IPS DF 4.7 (cell line): ENCODE measurements around the gene PABPC1L.
A peak's percentile ranks its signal among the peaks of the same experiment; 100 is the strongest.

Experiments used
- DNase-seq: peaks from one replicate; pipeline ENCODE4 v3.0.0-alpha.2; 2013; ENCODE audit warnings: low spot score; ENCODE audit errors: extremely low read depth

Gene PABPC1L

DNA sequence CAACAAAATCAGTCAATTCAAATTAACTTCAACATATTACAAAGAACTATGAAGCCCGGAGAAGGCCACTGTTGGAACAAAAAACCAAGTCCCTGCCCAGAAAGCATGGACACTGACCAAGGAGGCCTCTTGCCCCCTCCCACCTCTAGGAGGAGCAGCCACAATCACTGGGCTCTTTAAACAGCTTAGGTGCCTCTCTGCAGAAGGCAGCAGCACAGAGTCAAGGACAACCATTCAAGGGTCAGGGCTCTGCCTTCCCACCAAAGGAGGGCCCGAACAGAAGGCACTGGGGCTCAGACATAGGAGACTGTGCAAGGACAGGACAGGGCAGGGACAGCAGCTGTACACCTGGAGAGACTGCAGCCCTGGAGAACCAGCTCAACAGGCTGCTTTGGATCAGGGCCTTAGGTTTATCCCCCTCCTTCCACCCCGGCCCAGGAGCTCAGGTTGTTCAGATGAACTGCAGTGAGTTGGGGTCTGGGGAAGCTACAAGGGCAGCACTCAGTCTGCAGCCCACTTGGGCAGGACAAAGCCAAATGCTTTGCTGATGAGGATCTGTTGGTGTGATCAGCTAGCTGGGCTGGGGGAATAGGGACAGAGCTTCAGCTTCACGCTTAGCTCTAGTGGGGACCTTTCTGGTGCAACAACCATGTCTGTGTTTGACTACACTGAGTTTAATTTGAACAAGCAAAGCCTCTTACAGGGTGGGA is 32.6 kb downstream of the PABPC1L start:
- DNase-seq: no peak

DNA sequence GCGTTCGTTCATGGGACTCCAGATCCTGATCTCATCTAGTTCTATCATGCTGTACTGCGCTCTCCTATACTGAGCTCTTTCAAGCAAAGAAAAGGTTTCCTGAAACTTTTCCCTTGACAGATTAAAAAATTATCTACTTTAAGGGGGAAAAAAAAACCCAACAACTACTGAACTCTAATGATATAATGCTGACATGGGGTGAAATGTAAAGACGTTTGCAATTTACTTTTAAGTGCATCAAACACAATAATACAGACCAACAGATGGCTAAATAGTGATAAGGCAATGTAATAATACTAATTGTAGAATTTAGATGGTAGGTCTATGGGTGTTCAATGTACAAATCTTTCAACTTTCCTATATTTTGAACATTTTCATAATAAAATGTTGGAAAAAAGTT is 34.0 kb downstream of the PABPC1L start:
- DNase-seq: no peak

DNA sequence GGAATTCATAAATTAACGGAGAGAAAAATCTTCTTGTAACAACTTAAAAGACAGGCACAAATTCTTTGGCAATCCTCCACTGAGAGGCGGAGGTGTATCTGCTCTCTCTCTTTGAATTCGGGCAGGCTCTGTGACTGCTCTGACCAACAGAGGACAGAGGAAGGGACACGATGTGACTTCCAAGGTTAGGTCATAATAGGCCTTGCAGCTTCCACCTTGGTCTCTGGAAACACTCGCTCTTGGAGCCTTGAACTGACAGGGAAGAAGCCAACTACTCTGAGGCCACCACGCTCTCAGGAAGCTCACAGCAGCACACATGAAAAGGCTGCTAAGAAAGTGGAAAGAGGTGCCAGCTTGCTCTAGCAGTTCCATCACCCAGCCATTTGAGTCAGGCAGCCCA is 35.4 kb downstream of the PABPC1L start:
- DNase-seq: no peak

DNA sequence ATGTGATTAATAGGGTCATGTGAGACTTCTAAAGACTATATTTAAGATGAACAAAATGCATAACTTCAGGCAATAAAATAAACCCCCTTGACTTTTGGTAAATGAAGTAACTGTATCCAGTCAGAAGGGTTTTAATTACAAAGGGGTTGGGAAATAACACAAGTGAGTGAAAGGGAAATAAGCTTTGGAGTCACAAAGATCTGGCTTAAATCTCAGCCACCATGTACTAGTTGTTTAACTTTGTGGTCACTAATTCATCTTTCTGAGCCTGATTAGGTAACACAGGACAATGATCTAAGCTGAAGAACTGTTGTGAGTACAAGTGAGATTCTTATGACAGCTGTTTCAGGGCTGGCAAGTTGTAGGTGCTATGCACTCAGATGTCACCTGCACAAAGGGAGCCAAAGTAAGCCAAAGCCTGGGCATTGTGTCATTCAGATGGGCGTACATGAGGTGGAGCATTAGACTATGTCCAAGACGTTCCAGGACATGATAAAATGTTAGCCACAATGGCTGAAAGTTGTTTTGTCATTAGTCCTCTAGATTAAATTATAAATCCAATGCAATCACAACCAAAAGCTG is 36.5 kb downstream of the PABPC1L start:
- no peak for DNase-seq

DNA sequence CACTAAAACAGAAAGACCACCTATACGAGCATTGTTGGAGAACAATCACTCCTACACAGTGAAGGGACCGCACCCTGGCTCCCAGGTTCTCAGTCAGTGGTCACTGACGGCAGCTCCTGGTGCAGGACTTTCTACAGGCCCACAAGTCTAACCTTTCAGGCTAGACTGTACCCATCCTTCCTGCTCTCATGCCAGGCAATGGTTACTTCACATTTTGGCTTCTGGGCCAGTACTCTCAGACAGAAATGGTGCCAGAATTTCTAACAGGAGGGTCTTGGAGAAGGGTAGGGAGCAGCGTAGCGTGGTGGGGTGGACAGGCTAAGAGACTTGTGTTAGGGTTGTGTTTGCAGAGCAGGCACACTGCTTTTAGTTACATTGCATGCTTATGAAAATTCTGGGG is 38.2 kb downstream of the PABPC1L start:
- DNase-seq: no peak

DNA sequence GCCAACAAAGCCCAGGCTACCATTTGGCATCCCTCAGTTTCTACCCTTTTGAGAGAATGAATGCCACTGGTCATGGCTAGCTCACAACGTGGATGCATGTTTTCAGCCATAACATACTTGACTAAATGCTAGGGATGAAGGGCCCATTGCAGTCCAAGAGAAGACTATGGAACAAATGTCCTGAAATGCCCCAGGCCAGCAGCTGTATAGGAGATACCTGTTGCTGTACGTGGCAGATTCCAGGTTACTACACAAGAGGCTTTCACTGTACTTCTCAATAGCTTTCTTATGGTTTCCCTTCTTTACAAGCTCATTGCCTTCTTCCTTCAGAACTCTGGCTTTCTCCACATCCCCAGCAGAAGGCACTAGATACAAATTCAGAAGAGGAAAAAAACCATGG is 38.7 kb downstream of the PABPC1L start:
- DNase-seq: no peak

DNA sequence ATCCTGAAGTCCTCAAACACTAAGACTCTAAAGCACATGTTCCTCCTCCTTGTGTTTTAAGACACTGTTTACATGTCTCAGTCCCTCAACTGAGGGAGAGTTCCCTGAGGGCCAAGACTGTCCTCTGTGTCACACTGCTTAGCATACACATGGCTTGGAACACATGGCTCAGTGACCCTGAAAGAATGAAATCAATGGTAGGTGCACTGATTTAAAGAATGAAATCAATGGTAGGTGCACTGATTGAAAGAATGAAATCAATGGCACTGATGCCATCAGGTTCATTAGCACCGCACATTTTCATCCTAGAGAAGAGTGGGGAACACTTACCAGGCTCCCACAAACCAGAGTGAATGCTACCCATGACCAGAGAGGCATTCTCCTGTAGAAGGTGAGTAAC is 40.5 kb downstream of the PABPC1L start:
- DNase-seq: no peak

DNA sequence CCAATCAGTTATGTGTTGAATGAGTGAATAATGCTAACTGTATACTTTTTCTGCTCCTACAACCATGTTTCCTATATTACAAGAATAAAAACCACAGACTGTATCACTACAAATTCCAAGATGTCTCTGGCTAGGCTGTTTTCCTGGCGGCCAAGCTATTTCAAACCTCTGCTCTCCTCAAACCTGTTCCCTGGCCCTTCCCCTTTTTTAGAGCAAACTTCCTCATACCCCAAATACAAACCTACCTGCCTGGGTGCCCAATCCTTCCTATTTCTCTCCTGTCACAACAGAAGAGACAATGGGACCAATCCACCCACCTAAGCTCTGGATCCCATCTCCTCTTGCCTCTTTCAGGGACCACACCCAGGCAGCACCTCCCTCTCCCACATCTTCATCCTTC is 42.9 kb downstream of the PABPC1L start:
- no peak for DNase-seq

DNA sequence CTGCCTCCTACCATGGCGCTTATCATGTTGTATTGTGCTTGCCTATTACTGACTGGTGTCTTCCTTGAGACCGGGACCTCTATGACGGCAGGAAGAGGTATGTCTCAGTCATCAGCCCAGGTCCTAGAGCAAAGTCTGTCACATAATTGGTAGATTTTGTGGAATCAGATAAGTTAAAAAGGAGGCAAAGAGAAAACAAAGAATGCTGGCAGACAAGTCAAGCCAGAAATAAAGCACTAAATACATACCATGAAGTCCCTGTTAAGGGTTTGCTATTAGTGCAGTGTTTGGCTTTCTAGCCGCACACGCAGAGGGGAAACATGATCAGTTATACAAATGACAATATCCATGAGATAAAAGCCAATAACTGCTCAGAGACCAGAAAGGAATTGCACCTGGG is 44.4 kb downstream of the PABPC1L start:
- no peak for DNase-seq

DNA sequence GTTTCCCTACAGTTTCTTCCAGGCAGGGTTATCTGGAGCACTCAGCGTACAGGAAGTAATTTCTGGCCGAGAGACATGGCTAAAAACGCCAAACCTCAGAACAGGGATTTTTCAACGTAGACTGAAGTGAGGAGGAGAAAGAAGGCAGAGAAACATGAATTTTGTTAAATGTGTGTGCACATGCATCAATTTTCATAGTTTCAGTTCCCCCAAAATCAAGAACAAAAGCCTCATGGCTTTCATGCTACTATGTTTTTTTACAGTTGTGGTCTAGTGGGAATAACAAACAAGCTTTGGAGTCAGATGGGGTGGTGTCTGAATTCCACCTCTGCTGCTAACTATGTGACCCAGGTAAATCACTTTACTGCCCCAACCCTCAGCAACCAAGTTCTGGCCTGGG is 45.4 kb downstream of the PABPC1L start:
- no peak for DNase-seq

DNA sequence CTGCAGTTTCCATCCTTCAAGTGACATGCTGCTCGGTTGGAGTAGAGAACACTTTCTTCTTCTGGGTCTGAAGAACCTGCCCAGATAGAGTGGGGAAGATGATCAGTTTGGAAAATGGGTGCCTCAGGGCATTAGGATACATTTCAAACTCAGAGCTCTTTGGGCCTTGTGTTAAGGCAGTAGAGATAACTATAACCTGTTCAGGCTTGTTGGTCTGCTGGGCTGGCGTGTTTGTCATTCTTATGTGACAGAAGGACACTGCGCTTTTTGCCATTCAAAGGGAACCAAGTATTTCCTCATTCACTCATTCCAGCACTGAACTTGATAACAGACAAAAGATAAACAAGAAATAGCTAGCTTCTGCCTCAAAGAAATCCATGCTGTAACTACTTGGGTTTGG is 46.5 kb downstream of the PABPC1L start:
- DNase-seq: no peak

DNA sequence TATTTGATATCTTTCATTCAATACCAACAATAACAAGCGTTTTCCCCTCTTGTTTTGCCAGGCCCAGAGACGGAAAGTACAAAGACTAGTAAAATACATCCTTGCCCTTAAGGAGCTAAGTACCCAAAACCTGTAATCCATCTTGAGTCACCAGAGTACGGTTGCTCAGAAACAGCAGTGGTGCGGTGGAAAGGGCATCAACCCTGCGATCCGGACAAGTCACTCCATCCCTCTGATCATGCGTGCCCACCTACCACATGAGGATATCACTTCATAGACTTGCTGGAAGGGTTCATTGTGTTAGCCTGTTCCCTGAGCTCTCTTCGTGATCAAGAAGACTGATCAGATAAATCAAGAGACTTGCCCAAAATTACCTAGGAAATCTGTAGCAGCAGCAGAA is 48.4 kb downstream of the PABPC1L start:
- no peak for DNase-seq

DNA sequence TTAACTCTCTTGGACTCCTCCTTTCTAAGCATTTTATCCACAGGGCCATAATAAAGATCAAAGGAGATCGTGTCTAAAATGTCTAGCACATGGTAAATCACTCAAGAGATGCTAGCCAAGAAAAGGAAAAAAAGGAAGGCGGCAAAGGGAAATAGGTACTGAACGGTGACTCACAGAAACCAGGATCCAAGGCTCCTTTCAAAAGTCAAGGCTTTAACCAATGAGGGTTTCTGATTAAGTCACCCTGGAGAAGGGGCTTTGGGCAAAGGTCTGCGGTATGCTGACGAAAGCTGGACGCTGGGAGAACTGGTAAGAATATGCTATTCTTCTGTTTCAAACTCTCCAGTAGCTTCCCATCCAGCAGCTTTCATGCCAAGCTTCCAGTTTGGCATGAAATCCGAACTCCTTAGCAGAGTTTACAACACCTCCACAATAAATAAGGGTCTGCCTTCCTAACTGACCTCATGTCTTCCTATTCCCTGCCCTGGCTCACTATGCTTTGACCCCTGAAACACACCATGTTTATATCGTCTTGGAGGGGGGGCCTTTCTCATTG is 49.3 kb downstream of the PABPC1L start:
- DNase-seq: no peak

DNA sequence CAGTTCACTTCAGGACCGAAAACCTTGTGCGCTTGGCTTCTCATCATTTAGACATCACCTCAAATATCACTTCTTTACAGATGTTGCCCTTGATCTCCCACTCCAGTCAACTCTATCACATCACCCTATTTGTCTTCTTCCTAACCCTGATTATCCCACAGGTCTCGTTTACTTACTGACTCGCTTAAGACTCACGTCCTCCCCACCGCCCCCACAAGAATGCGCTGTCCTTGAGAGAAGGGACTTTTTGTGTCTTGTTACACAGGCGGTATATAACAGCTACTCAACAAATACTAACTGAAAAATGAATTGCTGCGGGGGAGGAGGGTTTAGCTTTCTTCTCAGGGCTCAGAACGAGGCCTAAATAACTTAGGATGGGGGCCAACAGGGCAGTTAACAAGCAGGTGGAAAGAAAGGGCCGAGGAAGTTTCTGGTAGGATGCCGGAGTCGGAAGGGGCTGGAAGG is 49.8 kb downstream of the PABPC1L start:
- DNase-seq: no peak

DNA sequence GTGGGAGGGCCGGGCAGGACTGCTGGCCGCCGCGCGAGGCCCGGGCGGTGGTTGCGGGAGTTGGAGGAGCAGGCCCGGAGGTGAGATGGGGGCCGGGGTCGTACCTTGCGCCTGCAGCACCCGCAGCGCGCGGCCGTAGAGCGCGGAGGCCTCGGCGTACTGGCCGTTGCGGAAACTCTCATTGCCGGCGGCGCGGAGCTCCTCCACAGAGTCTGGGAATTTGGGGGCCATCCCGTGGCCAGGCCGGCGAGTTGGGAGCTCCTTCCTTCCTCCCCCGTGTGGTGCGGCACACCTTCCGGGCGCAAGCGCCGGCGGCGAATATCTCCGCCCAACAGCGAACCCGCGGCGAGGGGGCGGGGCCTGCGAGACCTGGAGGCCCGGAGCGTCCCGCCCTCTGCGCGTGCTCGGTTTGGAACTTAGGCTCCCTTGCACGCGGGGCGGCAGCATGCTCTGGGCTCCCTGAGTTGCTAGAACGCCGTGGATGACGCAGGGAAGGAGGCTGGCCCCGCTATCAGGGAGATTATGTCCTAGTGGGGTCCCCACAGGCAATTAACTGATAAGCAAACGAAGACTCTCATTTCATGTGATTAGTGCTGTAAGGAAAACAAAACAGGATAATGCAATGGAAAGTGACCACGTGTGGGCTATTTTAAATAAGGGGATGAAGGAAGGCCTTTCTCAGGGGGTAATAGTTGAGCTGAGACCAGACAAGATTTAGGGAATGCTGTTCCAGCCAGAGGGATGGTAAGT is 50.4 kb downstream of the PABPC1L start, which contains the start of gene TOMM34:
Gene TOMM34, minus strand, starts transcription at position 295 of the 750 bp plus-strand sequence. Its CDS starts 64 bp downstream, at position 231.
- DNase-seq: peak; percentile 41

DNA sequence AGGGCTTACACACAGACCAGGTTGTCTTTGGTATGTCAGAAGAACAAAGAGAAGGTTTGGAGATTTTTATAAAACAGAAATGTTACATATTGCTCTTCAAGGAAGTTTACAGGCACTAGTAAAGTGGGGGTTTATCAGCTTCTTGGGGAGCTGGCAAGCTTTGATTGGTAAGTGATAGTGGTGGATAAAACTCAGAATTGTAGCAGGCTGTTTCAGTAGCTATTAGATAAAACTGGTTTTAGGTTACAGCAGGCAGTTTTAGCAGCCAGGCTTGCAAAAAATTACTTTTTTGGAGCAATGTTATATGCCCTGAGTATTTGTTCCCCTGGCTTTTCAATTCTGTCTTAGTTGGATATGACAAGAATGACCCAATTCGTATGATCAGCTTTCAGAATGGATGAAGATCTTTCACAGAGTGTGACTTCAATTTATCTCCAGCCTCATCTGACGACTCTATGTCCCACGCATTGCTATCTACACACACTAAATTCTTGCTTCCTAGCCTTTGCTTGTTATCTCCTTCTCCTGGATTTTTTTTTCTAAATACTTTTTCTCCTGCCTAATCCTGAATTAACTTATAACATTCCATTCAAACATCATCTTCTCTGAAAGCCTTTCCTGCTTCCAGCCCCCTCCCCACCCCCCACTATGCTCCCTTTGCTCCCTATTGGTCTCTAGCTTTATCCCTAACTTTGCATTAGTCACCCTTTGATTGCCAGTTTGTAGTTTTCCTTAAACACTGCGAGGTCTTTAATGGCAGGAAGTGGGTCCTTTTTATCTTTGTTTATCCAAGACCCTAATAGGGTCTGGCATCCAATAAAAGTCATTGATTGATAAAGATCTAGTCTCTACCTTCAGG is 51.4 kb downstream of the PABPC1L start:
- no peak for DNase-seq

DNA sequence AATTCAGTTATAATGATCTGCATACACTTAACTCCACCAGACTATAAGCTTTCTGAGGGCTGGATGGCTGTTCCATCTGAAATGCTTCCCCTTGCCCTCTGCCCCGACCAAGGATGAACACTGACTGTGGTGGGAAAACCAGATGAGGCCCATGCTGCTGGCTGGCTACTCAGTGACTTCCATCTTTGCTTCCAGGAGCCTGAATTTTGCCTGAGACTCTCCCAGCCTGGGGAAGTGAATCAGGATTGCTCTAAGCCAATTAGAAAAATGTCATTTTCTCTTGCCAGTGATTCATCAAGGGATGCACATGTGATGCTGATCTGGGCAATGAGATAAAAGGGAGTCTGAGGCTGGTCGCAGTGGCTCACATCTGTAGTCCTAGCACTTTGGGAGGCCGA is 52.0 kb downstream of the PABPC1L start:
- DNase-seq: no peak

DNA sequence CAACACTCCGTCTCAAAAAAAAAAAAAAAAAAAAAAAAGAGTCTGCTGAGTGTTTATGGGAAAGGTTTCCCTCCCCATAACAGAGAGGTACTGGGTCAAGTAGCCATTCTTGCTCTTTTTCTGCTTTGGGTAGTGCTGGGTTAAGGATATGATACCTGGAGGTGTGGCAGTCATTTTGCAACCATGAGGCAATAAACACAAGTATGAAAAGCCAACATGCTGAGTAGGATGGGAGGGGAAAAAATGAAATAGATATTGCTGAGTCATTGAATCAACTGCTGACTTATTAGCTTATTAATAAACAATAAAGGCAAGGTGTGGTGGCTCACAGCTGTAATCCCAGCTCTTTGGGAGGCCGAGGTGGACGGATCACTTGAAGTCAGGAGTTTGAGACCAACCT is 52.6 kb downstream of the PABPC1L start:
- no peak for DNase-seq

DNA sequence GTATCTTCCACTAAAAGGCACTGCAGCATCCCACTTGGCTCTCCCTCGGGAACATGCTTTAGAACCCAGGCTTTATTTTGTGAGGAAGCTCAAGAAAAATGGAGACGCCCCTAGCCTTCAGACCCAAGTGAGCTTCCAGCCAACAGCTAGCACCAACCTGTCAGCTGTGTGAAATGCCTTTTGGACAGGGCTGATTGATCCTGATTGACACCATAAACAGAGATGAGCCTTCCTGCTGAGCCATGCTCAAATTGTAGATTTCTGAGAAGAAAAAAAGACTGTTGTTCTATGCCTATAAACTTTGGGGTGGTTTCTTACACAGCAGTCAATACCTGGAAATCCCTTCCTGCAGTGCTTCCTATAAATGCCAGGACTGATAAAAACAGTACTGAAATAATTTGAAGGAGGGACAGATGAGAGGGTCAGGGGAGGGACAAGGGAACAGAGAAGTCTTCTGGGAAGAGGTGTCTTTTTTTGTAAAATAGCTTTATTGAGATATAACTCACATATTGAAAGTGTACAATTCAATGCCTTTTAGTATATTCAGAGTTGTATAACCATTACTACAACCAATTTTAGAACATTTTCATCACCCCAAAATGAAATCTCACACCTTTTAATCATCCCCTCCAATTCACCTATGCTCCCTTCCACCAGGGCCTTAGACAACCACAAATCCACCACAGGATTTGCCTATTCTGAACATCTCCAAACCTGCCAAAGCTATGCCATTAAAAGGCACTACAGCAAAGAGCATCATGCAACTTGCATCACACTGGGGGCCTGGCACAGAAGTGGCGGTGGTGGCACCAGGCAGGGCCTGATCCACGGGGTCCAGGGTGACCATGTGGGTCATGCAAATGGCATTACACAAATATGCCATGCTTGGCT is 53.7 kb downstream of the PABPC1L start:
- no peak for DNase-seq

DNA sequence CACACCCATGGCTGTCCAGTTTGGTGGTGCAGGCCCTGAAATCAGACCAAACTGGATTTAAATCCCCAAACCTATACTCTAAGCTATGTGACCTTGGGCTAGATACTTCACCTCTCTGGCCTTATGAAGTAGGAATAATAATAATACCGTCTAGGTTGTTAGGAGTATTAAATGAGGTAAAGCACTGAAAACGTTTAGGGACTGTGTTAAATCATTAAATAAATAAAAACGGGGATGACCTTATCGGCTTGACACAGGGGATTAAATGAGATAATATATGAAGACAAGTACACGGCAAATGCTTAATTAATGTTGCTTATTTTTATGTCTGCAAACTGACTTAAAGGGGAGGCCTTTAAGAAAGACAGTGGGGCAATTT is 55.8 kb downstream of the PABPC1L start:
- no peak for DNase-seq
